K562 (cell line): ENCODE data around the gene HTT-AS. TPM values are rescaled to one million over a fixed set of nuclear protein-coding genes. Genes with fewer than 3 reads are reported as not detected.

Experiments used
- ATAC-seq: fragments of 200-7000 bp; cut with Tn5 transposase; 3 replicates; pipeline ENCODE4 v1.9.1; 2020; ENCODE audit warnings: moderate library complexity
- BruUV-seq: library from RNA; stranded (reverse); fragments of 400-500 nt; replicated peaks from 2 replicates; lab custom pipeline; 2021; lab: Mats Ljungman, UMichigan
- CTCF ChIA-PET: fragments of 300-600 bp; formaldehyde crosslinking; extraction: SDS; loops from one replicate; lab custom pipeline; 2021; ENCODE audit warnings: low intra/inter-chr PET ratio; lab: Yijun Ruan, JAX
- POLR2A ChIA-PET: fragments of 300-600, 350-650 bp; sonication (Branson Sonifier 250); formaldehyde crosslinking; extraction: SDS; loops from one replicate; lab custom pipeline; 2021; ENCODE audit warnings: antibody characterized with exemption, inconsistent platforms; lab: Yijun Ruan, JAX
- DNase-seq, 4 experiments: peaks; one replicate each; pipeline versions ENCODE4 v3.0.0 to v3.0.0-alpha.2; 2011 to 2018; ENCODE audit warnings: low spot score in 3 of 4, mixed read lengths in 3 of 4; ENCODE audit errors: extremely low read depth in 1 of 4
- FAIRE-seq: peaks from 2 replicates; lab custom pipeline; 2011; peaks lifted over from hg19 to GRCh38; lab: Jason Lieb, UNC
- H2AFZ ChIP-seq: 2 replicates; pipeline ENCODE4 v1.6.0; 2011; ENCODE audit warnings: low read depth, low read length, control low read depth, inconsistent platforms
- H3K27ac ChIP-seq: fragments of 200-600 bp; 3 replicates; pipeline ENCODE4 v1.8.0; 2011; ENCODE audit warnings: low read depth, mild to moderate bottlenecking, control low read depth, inconsistent platforms, low read length, moderate library complexity, mixed read lengths; ENCODE audit errors: extremely low read depth
- H3K27me3 ChIP-seq, 2 experiments: fragments of 300-600 bp in 1 of 2; 2 replicates in 1 of 2; 3 replicates in 1 of 2; pipeline versions ENCODE4 v1.6.0 to v1.8.0; 2011; ENCODE audit warnings: inconsistent platforms in 2 of 2, low read length in 2 of 2, mild to moderate bottlenecking in 1 of 2, mixed read lengths in 1 of 2, moderate library complexity in 1 of 2; ENCODE audit not compliant: control insufficient read depth in 2 of 2, insufficient read depth in 2 of 2
- H3K36me3 ChIP-seq: fragments of 300-600 bp; 3 replicates; pipeline ENCODE4 v1.8.0; 2011; ENCODE audit warnings: mild to moderate bottlenecking, low read length, inconsistent platforms; ENCODE audit not compliant: control insufficient read depth, insufficient read depth
- H3K4me1 ChIP-seq, 2 experiments: fragments of 200-600 bp in 1 of 2; replicated peaks in 1 of 2; 2 replicates in 1 of 2; 3 replicates in 1 of 2; pipeline versions ENCODE4 v1.5.1 to v1.8.0; 2011; ENCODE audit warnings: inconsistent platforms in 2 of 2, low read length in 2 of 2, mild to moderate bottlenecking in 1 of 2, mixed read lengths in 1 of 2, moderate library complexity in 1 of 2; ENCODE audit not compliant: control insufficient read depth in 2 of 2, insufficient read depth in 2 of 2
- H3K4me2 ChIP-seq: 2 replicates; pipeline ENCODE4 v1.6.1; 2011; ENCODE audit warnings: low read length, control low read depth, inconsistent platforms, mixed read lengths; ENCODE audit not compliant: insufficient read depth
- H3K4me3 ChIP-seq: fragments of 200-600 bp; sonication (generic), shearing (Covaris generic); 2 replicates; pipeline ENCODE4 v1.5.1; 2016; ENCODE audit warnings: control low read depth, inconsistent platforms
- H3K79me2 ChIP-seq: fragments of 200-600 bp; 3 replicates; pipeline ENCODE4 v1.8.0; 2011; ENCODE audit warnings: low read length, inconsistent platforms; ENCODE audit not compliant: control insufficient read depth, insufficient read depth
- H3K9ac ChIP-seq, 2 experiments: 2 replicates each; pipeline versions ENCODE4 v1.6.0 to v1.6.1; 2011; ENCODE audit warnings: low read depth in 2 of 2, low read length in 2 of 2, control low read depth in 1 of 2, inconsistent platforms in 1 of 2, mild to moderate bottlenecking in 1 of 2, mixed read lengths in 1 of 2; ENCODE audit not compliant: insufficient read depth in 1 of 2
- H3K9me1 ChIP-seq: one replicate; pipeline ENCODE4 v1.6.0; 2011; ENCODE audit warnings: inconsistent platforms, mild to moderate bottlenecking, low read length, moderate library complexity; ENCODE audit not compliant: control insufficient read depth, insufficient read depth
- H3K9me3 ChIP-seq: replicated peaks from 2 replicates; pipeline ENCODE4 v1.5.1; 2011; ENCODE audit warnings: low read depth, low read length, inconsistent platforms; ENCODE audit not compliant: control insufficient read depth, insufficient read depth
- H4K20me1 ChIP-seq: replicated peaks from 2 replicates; pipeline ENCODE4 v1.6.1; 2011; ENCODE audit warnings: low read length, inconsistent platforms, mixed read lengths; ENCODE audit not compliant: control insufficient read depth, insufficient read depth
- CLOCK ChIP-seq: fragments of 250-450 bp; sonication (Bioruptor Pico); IDR thresholded peaks from 2 replicates; pipeline ENCODE4 v1.4.0; 2020; ENCODE audit warnings: mild to moderate bottlenecking, moderate library complexity, borderline replicate concordance
- CTBP1 ChIP-seq: fragments of 450-650 bp; IDR thresholded peaks from 2 replicates; pipeline ENCODE4 v1.6.1; 2016; ENCODE audit warnings: borderline replicate concordance
- GMEB1 ChIP-seq: fragments of 250-450 bp; sonication (Bioruptor Pico); IDR thresholded peaks from 2 replicates; pipeline ENCODE4 v1.4.0; 2020; ENCODE audit warnings: mild to moderate bottlenecking
- HMGXB4 ChIP-seq: sonication (generic); formaldehyde crosslinking; IDR thresholded peaks from 2 replicates; pipeline ENCODE4 v1.8.1; 2023; ENCODE audit warnings: mild to moderate bottlenecking, missing genetic modification reagents
- IRF1 ChIP-seq: sonication (generic); formaldehyde crosslinking; IDR thresholded peaks from 2 replicates; pipeline ENCODE4 v1.8.0; 2022; ENCODE audit warnings: missing genetic modification reagents, mild to moderate bottlenecking, borderline replicate concordance
- NUFIP1 ChIP-seq: fragments of 450-650 bp; IDR thresholded peaks from 2 replicates; pipeline ENCODE4 v1.6.1; 2018; ENCODE audit not compliant: partially characterized antibody
- RAD21 ChIP-seq, 2 experiments: fragments of 250-450 bp in 1 of 2; fragments of 450-650 bp in 1 of 2; sonication (Bioruptor Pico) in 1 of 2; formaldehyde crosslinking in 1 of 2; IDR thresholded peaks in 1 of 2; conservative IDR thresholded peaks in 1 of 2; 2 replicates each; pipeline versions ENCODE4 v1.4.0 to v1.8.0; 2020 to 2022; ENCODE audit warnings: mild to moderate bottlenecking in 2 of 2, moderate library complexity in 1 of 2
- USF1 ChIP-seq: sonication (generic); formaldehyde crosslinking; IDR thresholded peaks from 2 replicates; pipeline ENCODE4 v1.9.0; 2022; ENCODE audit warnings: mild to moderate bottlenecking, missing genetic modification reagents
- ZFP30 ChIP-seq: fragments of 250-450 bp; sonication (Bioruptor Pico); IDR thresholded peaks from 2 replicates; pipeline ENCODE4 v1.8.0; 2022; ENCODE audit warnings: moderate library complexity, mild to moderate bottlenecking, inconsistent platforms, borderline replicate concordance
- ZNF197 ChIP-seq: fragments of 200-800 bp; sonication (Bioruptor generic); IDR thresholded peaks from 2 replicates; pipeline ENCODE4 v1.6.1; 2016; ENCODE audit warnings: low read depth, missing genetic modification characterization, missing compliant biosample characterization
- ZNF224 ChIP-seq: sonication (generic); formaldehyde crosslinking; IDR thresholded peaks from 2 replicates; pipeline ENCODE4 v1.8.0; 2022; ENCODE audit warnings: mild to moderate bottlenecking, missing genetic modification reagents
- ZNF23 ChIP-seq: fragments of 250-450 bp; sonication (Bioruptor Pico); IDR thresholded peaks from 2 replicates; pipeline ENCODE4 v1.4.0; 2020; ENCODE audit warnings: mild to moderate bottlenecking
- ZNF253 ChIP-seq: fragments of 250-450 bp; sonication (Bioruptor Pico); conservative IDR thresholded peaks from 2 replicates; pipeline ENCODE4 v1.6.1; 2021; ENCODE audit warnings: mild to moderate bottlenecking
- ZNF695 ChIP-seq: fragments of 450-650 bp; formaldehyde crosslinking; IDR thresholded peaks from 2 replicates; pipeline ENCODE4 v1.4.0; 2020; ENCODE audit warnings: mild to moderate bottlenecking, moderate library complexity
- ZNF76 ChIP-seq: fragments of 250-450 bp; sonication (Bioruptor Pico); IDR thresholded peaks from 2 replicates; pipeline ENCODE4 v1.4.0; 2020; ENCODE audit warnings: mild to moderate bottlenecking, moderate library complexity, borderline replicate concordance
- WGBS: fragments of 100-300 bp; shearing (Covaris generic); methylation state at CpG from one replicate; pipeline ENCODE4 v1.1.6; 2016; ENCODE audit warnings: low coverage, mixed read lengths; ENCODE audit not compliant: insufficient coverage; ENCODE audit errors: missing lambda C conversion rate; 5-methylcytosine and 5-hydroxymethylcytosine counted together
- in situ Hi-C: fragments of 300-500 bp; cut with MboI; formaldehyde crosslinking; loops from 4 replicates; pipeline ENCODE4 v1.15.0; 2018; ENCODE audit warnings: inconsistent platforms, mixed read lengths
- intact Hi-C: fragments of 100-400 bp; cut with micrococcal nuclease; formaldehyde crosslinking; loops from 2 replicates; pipeline ENCODE4 v1.14.2; 2022
- polyA plus RNA-seq, 8 experiments: library from polyadenylated mRNA; depleted of rRNA in 4 of 8; stranded (reverse) in 5 of 8; unstranded in 3 of 8; fragments of >200 nt; fragmentation: Nextera tagmentation in 2 of 8; fragmentation: Illumina TruSeq in 1 of 8; extraction: Ambion mirVana in 2 of 8; extraction: Trizol in 1 of 8; gene quantifications; 2 replicates each; pipeline versions ENCODE4 v1.2.1 to v1.2.3, GENCODE V29; 2011 to 2014; ENCODE audit warnings: inconsistent platforms in 1 of 8, missing spikeins in 1 of 8
- total RNA-seq, 7 experiments: library from RNA; depleted of rRNA in 6 of 7; stranded (reverse); fragments of >200 nt in 6 of 7; fragmentation: Illumina TruSeq in 2 of 7; extraction: Trizol in 2 of 7; gene quantifications; 2 replicates each; pipeline versions ENCODE4 v1.2.1 to v1.2.3, GENCODE V29; 2011 to 2021; ENCODE audit warnings: low replicate concordance in 1 of 7

HTT-AS gene
- total and polyA plus RNA-seq, 9 of the 15 experiments (the other 6 are each of a cell fraction or from before 2014, with no cell fraction given): not detected

GRCh38 chr4:3123181-3123671, 48.9 kb upstream of the HTT-AS start:
- ATAC-seq (no peak), DNase-seq (no peak), FAIRE-seq (no peak)
- no peak overlapping the region for H3K4me2 ChIP-seq
- H3K9ac ChIP-seq: no peak overlapping the region
- no peak overlapping the region for H3K4me3 ChIP-seq
- no peaks in the 10 kb centered on the region for H4K20me1 ChIP-seq
- no TSS peak for BruUV-seq
- 65% methylated on average over 3 of the region's 3 CpGs for whole genome bisulfite sequencing
- H3K4me1 ChIP-seq: no peaks in the 10 kb centered on the region
- CTCF ChIA-PET: no interaction called here
- H3K9me3 ChIP-seq: no peaks in the 10 kb centered on the region
- intact Hi-C loops: no loop called here
- H3K27ac ChIP-seq: no peak overlapping the region
- POLR2A ChIA-PET: interaction anchor here (0.6 to 1.5 kb wide), 4 partner anchors 9 to 241 kb away, joined by 3 read pairs; no protein-coding TSS in a partner anchor
- in situ Hi-C loops: no loop called here
- no peaks in the 10 kb centered on the region for H3K27me3 ChIP-seq
- H3K79me2 ChIP-seq: no peaks in the 10 kb centered on the region
- peaks cover 27% of the 10 kb centered on the region; the same call in 2 of the 3 replicates for H3K36me3 ChIP-seq
- no peaks in the 10 kb centered on the region for H3K9me1 ChIP-seq
- no peak overlapping the region for H2AFZ ChIP-seq
- TF ChIP-seq ZNF695 (CRISPR knock-in tag): no peak
- no peak for TF ChIP-seq HMGXB4
- TF ChIP-seq NUFIP1: no peak
- TF ChIP-seq ZNF76: no peak
- no peak for TF ChIP-seq IRF1 (CRISPR knock-in tag)
- no peak for TF ChIP-seq ZNF23 (CRISPR knock-in tag)
- TF ChIP-seq CLOCK (CRISPR knock-in tag): no peak
- TF ChIP-seq ZNF197 (CRISPR knock-in tag): no peak
- TF ChIP-seq ZNF224 (CRISPR knock-in tag): no peak
- no peak for TF ChIP-seq USF1 (CRISPR knock-in tag)
- TF ChIP-seq ZNF253 (CRISPR knock-in tag): no peak
- no peak for TF ChIP-seq GMEB1 (CRISPR knock-in tag)
- no peak for TF ChIP-seq RAD21 (CRISPR knock-in tag; conservative IDR thresholded peaks at IDR 0.05 in 1 of 2, IDR thresholded peaks at IDR 0.05 in 1 of 2)
- TF ChIP-seq CTBP1: no peak
- no peak for TF ChIP-seq ZFP30 (CRISPR knock-in tag)
